HG03469 (cell line): ENCODE data around the gene PCDHGA11.
"Not testable (repeated sequence)": the region's sequence is repeated elsewhere in the genome, so short reads cannot be mapped to it uniquely, and the experiment has no call there.

ENCODE experiments used
- ATAC-seq: cut with Tn5 transposase; IDR thresholded peaks from one replicate; pipeline ENCODE4 v1.9.1; 2021; ENCODE audit warnings: mild to moderate bottlenecking, moderate library complexity, moderate number of reproducible peaks; ENCODE audit not compliant: unreplicated experiment

The PCDHGA11 gene

DNA sequence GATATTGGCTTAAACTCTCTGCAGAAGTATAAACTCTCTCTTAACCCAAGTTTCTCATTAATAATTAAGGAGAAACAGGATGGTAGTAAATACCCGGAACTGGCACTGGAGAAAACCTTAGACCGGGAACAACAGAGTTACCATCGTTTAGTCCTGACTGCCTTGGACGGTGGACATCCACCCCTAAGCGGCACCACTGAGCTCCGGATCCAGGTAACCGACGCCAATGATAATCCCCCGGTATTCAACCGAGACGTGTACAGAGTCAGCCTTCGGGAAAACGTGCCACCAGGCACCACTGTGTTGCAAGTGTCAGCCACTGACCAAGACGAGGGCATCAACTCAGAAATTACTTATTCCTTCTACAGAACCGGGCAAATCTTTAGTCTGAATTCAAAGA lies 22.2 kb upstream of the PCDHGA11 start:
- ATAC-seq: no peak

DNA sequence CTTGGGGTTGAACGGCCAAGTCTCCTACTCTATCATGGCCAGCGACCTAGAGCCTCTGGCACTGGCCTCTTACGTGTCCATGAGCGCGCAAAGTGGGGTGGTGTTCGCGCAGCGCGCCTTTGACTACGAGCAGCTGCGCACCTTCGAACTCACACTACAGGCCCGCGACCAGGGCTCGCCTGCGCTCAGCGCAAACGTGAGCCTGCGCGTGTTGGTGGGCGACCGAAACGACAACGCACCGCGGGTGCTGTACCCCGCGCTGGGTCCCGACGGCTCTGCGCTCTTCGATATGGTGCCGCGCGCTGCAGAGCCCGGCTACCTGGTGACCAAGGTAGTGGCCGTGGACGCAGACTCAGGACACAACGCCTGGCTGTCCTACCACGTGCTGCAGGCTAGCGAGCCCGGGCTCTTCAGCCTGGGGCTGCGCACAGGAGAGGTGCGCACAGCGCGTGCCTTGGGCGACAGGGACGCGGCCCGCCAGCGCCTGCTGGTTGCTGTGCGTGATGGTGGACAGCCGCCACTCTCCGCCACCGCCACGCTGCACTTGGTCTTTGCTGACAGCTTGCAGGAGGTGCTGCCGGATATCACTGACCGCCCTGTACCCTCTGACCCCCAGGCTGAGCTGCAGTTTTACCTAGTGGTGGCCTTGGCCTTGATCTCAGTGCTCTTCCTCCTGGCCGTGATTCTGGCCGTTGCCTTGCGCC lies 21.1 kb upstream of the PCDHGA11 start:
- no peak for ATAC-seq

DNA sequence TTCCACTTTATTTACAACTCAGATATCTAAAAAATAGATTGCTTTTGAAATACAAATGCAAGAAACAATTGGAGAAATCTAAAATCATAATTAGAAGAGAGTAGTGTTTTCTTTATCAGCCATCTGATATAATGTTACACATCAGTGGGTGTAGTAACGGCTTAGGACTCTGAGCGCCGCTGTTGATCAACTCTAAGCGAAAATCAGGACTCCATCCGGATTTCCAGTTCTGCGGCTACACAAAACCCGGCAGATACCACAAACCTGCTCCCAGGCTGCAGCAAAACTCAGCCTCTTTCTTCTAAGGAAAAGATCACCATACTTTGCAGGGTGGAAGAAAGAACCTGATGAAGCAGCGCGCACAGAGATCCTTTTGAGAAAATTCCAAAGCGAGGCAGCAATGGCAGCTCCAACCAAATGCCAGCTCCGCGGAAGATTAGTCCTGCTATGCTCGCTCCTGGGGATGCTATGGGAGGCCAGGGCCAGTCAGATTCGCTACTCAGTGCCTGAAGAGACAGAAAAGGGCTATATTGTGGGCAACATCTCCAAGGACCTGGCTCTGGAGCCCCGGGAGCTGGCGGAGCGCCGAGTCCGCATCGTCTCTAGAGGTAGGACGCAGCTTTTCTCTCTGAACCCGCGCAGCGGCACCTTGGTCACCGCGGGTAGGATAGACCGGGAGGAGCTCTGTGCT lies 18.2 kb upstream of the PCDHGA11 start, which contains the start of gene PCDHGA9:
Gene PCDHGA9 (plus strand): TSS at position 226 of the 691 bp plus-strand sequence. CDS start 175 bp downstream, at position 401.
- no peak for ATAC-seq

DNA sequence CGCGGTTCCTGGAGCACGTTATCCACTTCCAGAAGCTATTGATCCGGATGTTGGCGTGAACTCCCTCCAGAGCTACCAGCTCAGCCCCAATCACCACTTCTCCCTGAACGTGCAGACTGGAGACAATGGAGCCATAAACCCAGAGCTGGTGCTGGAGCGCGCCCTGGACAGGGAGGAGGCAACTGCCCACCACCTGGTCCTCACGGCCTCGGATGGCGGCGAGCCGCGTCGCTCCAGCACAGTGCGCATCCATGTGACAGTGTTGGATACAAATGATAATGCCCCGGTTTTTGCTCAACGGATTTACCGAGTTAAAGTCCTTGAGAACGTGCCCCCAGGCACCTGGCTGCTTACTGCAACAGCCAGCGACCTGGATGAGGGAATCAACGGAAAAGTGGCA lies 17.5 kb upstream of the PCDHGA11 start:
- no peak for ATAC-seq

DNA sequence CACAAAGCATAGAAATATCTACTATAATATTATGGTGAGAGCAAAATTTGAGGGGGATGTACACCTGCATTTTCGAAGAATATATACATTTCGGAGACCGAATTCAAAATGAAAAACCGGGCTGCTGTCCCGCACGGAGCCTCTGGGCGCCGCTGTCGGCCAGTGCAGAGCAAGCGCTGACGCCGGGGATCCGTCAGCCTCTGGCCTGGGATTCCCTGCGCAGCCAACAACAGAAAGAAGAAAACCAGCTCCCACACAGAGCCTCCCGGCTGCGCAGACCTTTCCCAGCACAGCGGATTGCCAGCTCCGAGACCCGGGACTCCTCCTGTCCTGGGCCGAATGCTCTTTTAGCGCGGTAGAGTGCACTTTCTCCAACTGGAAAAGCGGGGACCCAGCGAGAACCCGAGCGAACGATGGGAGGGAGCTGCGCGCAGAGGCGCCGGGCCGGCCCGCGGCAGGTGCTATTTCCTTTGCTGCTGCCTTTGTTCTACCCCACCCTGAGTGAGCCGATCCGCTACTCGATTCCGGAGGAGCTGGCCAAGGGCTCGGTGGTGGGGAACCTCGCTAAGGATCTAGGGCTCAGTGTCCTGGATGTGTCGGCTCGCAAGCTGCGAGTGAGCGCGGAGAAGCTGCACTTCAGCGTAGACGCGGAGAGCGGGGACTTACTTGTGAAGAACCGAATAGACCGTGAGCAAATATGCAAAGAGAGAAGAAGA lies 12.9 kb upstream of the PCDHGA11 start, which contains the start of gene PCDHGB6:
Gene PCDHGB6 (plus strand): TSS at position 232 of the 716 bp plus-strand sequence. CDS start 182 bp downstream, at position 414.
- ATAC-seq: not testable (repeated sequence)

DNA sequence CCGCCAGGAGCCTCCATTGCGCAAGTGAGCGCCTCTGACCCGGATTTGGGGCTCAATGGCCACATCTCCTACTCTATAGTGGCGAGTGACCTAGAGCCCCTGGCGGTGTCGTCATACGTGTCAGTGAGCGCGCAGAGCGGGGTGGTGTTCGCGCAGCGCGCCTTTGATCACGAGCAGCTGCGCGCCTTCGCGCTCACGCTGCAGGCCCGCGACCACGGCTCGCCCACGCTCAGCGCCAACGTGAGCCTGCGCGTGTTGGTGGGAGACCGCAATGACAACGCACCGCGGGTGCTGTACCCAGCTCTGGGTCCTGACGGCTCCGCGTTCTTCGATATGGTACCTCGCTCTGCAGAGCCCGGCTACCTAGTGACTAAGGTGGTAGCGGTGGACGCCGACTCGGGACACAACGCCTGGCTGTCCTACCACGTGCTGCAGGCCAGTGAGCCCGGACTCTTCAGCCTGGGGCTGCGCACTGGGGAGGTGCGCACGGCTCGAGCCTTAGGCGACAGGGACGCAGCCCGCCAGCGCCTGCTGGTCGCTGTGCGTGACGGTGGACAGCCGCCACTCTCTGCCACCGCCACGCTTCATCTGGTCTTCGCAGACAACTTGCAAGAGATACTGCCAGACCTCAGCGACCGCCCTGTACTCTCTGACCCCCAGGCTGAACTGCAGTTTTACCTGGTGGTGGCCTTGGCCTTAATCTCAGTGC lies 11.1 kb upstream of the PCDHGA11 start:
- no peak for ATAC-seq

DNA sequence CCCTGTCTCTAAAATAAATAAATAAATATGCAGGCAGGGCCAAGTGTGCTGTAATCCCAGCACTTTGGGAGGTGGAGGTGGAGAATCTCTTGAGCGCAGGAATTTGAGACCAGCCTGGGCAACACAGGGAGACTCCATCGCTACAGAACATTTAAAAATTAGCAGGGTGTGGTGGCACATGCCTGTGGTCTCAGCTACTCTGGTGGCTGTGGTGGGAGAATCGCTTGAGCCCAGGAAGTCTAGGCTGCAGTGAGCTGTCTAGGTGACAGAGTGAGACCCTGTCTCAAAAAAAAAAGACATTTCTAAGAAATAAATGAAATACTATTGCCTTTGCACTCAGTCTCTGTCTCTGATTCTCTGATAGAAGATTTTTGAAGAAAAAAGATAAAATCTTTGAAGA lies 9.3 kb upstream of the PCDHGA11 start:
- ATAC-seq: no peak

DNA sequence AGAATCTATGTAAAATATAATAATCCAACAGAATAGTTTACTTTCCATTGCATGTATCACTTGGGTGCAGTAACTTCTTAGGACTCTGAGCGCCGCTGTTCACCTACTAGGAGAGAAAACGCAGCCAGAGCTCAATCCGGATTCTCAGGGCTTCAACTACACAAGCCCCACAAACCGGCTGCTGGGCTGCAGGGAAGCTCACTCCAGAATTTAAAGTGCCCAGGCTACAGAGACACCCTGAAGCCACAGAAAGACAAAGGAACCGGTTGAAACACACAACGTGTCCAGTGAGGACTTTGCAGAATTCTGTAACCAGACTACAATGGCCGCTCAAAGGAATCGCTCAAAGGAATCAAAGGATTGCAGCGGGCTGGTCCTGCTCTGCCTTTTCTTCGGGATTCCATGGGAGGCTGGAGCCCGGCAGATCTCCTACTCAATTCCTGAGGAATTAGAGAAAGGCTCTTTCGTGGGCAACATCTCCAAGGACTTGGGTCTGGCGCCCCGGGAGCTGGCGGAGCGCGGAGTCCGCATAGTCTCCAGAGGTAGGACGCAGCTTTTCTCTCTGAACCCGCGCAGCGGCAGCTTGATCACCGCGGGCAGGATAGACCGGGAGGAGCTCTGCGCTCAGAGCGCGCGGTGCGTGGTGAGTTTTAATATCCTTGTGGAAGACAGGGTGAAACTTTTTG lies 7.9 kb upstream of the PCDHGA11 start, which contains the start of gene PCDHGA10:
Gene PCDHGA10 (plus strand): TSS at position 134 of the 686 bp plus-strand sequence. CDS start 189 bp downstream, at position 323.
- peak; percentile 54 for ATAC-seq

DNA sequence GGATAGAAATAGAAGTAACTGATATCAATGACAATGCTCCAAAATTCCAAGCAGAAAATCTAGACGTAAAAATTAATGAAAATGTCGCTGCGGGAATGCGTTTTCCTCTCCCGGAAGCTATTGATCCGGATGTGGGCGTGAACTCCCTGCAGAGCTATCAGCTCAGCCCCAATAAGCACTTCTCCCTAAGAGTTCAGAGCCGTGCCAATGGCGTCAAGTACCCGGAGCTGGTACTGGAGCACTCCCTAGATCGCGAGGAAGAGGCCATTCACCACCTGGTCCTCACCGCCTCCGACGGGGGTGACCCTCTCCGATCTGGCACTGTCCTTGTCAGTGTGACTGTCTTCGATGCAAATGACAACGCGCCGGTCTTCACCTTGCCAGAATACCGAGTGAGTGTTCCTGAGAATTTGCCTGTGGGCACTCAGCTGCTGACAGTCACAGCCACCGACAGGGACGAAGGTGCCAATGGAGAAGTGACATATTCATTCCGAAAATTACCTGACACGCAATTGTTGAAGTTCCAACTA lies 7.2 kb upstream of the PCDHGA11 start:
- no peak for ATAC-seq

DNA sequence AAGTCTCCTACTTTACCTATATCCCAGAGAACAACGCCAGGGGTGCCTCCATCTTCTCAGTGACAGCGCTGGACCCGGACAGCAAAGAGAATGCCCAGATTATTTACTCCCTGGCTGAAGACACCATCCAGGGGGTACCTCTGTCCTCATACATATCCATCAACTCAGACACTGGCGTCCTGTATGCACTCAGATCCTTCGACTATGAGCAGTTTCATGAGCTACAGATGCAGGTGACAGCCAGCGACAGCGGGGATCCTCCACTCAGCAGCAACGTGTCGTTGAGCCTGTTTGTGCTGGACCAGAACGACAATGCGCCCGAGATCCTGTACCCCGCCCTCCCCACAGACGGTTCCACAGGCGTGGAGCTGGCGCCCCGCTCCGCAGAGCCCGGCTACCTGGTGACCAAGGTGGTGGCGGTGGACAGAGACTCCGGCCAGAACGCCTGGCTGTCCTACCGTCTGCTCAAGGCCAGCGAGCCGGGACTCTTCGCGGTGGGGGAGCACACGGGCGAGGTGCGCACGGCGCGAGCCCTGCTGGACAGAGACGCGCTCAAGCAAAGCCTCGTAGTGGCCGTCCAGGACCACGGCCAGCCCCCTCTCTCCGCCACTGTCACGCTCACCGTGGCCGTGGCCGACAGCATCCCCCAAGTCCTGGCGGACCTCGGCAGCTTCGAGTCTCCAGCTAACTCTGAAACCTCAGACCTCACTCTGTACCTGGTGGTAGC lies 6.1 kb upstream of the PCDHGA11 start:
- not testable (repeated sequence) for ATAC-seq

DNA sequence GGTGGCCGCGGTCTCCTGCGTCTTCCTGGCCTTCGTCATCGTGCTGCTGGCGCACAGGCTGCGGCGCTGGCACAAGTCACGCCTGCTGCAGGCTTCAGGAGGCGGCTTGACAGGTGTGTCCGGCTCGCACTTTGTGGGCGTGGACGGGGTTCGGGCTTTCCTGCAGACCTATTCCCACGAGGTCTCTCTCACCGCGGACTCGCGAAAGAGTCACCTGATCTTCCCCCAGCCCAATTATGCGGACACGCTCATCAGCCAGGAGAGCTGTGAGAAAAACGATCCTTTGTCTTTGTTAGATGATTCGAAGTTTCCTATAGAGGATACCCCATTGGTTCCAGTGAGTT lies 5.6 kb upstream of the PCDHGA11 start:
- ATAC-seq: not testable (repeated sequence)

DNA sequence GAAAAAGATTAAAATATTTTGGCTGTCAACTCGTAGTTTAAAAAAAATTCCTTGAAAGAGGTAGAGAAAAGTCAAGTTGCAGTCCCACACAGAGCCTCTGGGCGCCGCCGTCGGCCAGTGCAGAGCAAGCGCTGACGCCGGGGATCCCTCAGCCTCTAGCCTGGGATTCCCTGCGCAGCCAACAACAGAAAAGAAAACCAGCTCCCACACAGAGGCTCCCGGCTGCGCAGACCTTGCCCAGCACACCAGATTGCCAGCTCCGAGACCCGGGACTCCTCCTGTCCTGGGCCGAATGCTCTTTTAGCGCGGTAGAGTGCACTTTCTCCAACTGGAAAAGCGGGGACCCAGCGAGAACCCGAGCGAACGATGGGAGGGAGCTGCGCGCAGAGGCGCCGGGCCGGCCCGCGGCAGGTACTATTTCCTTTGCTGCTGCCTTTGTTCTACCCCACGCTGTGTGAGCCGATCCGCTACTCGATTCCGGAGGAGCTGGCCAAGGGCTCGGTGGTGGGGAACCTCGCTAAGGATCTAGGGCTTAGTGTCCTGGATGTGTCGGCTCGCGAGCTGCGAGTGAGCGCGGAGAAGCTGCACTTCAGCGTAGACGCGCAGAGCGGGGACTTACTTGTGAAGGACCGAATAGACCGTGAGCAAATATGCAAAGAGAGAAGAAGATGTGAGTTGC lies 3.2 kb upstream of the PCDHGA11 start, which contains the start of gene PCDHGB7:
Gene PCDHGB7 (plus strand): TSS at position 184 of the 679 bp plus-strand sequence. CDS start 183 bp downstream, at position 367.
- ATAC-seq: peak; percentile 52

DNA sequence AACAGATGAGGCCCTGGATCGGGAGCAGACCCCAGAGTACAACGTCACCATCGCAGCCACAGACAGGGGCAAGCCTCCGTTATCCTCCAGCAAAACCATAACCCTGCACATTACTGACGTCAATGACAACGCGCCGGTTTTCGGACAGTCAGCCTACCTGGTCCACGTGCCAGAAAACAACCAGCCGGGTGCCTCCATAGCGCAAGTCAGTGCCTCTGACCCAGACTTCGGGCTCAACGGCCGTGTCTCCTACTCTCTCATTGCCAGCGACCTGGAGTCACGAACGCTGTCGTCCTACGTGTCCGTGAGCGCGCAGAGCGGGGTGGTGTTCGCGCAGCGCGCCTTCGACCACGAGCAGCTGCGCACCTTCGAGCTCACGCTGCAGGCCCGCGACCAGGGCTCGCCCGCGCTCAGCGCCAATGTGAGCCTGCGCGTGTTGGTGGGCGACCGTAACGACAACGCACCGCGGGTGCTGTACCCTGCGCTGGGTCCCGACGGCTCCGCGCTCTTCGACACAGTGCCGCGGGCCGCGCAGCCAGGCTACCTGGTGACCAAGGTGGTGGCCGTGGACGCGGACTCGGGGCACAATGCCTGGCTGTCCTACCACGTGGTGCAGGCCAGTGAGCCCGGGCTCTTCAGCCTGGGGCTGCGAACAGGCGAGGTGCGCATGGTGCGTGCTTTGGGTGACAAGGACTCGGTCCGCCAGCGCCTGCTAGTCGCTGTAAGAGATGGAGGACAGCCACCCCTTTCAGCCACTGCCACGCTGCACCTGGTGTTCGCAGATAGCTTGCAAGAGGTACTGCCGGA lies 1.6 kb upstream of the PCDHGA11 start:
- ATAC-seq: no peak

DNA sequence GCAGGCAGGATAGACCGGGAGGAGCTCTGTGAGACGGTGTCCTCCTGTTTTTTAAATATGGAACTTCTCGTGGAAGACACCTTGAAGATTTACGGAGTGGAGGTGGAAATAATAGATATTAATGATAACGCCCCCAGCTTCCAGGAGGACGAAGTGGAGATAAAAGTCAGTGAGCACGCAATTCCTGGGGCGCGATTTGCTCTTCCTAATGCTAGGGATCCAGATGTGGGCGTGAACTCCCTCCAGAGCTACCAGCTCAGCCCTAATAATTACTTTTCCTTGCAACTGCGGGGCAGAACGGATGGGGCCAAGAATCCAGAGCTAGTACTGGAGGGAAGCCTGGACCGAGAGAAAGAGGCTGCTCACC lies 621 bp downstream of the PCDHGA11 start:
- no peak for ATAC-seq

DNA sequence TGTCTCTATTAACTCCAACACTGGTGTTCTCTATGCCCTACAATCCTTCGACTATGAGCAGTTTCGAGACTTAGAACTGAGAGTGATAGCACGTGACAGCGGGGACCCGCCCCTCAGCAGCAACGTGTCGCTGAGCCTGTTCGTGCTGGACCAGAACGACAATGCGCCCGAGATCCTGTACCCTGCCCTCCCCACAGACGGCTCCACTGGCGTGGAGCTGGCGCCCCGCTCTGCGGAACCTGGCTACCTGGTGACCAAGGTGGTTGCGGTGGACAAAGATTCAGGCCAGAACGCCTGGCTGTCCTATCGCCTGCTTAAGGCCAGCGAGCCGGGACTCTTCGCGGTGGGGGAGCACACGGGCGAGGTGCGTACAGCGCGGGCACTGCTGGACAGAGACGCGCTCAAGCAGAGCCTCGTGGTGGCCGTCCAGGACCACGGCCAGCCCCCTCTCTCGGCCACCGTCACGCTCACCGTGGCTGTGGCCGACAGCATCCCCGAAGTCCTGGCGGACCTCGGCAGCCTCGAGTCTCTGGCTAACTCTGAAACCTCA lies 2.0 kb downstream of the PCDHGA11 start:
- no peak for ATAC-seq

DNA sequence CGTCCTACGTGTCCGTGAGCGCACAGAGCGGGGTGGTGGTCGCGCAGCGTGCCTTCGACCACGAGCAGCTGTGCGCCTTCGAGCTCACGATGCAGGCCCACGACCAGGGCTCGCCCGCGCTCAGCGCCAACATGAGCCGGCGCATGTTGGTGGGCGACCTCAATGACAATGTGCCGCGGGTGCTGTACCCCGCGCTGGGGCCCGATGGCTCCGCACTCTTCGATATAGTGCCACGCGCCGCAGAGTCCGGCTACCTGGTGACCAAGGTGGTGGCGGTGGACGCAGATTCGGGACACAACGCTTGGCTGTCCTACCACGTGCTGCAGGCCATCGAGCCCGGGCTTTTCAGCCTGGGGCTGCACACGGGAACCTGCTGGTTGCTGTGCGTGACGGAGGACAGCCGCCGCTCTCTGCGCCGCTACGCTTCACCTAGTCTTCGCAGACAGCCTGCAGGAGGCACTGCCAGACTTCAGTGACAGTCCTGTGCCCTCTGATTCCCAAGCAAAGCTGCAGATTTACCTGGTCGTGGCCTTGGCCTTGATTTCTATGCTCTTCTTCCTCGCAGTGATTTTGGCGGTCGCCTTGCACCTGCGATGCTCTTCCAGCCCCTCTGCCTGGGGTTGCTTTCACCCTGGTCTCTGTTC lies 7.1 kb downstream of the PCDHGA11 start:
- ATAC-seq: no peak
